ENCODE measurements around the gene HECTD2.
"Not testable (repeated sequence)": the region's sequence is repeated elsewhere in the genome, so short reads cannot be mapped to it uniquely, and the experiment has no call there.

GRCh38 chr10:91534789-91535188, 124.6 kb downstream of the HECTD2 start:
- TF ChIP-seq CTCF (IDR thresholded peaks at IDR 0.05; ENCODE audit: low read depth, low read length); EZH2phosphoT487 (IDR thresholded peaks at IDR 0.05; ENCODE audit: low read depth): not testable (repeated sequence)
